ENCODE results near the gene DPM2. TPM values are rescaled to one million over a fixed set of nuclear protein-coding genes. Genes with fewer than 3 reads are reported as not detected.

Gene DPM2
- total RNA-seq, 6 experiments from 2014 or later = 10.6 to 19.1 (median 13.9) TPM

DNA sequence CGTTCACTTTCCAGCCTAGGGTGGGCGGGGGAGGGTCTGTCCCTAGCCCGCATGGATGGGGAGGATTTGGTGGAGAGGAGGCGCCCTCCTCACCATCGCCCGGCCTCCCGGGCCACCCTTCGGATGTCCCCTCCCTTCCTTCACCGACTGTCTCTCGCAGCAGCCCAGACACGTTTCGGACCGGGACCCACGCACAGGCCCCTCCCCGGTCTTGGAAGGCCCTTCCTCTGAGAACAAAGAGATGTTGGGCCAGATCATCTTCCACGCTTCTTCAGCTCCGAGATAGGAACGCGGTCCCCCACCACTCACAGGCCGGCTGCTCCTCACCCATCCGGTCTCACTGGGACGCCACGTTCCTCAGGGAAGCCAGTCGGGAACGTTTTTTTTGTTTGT is 640 bp upstream of the DPM2 start:
- H3K4me3 ChIP-seq = peak overlapping the region; percentile 64 to 89 (median 70)
- no peak for TF ChIP-seq POLR2A (IDR thresholded peaks at IDR 0.05)
- TF ChIP-seq, protein P1, sequence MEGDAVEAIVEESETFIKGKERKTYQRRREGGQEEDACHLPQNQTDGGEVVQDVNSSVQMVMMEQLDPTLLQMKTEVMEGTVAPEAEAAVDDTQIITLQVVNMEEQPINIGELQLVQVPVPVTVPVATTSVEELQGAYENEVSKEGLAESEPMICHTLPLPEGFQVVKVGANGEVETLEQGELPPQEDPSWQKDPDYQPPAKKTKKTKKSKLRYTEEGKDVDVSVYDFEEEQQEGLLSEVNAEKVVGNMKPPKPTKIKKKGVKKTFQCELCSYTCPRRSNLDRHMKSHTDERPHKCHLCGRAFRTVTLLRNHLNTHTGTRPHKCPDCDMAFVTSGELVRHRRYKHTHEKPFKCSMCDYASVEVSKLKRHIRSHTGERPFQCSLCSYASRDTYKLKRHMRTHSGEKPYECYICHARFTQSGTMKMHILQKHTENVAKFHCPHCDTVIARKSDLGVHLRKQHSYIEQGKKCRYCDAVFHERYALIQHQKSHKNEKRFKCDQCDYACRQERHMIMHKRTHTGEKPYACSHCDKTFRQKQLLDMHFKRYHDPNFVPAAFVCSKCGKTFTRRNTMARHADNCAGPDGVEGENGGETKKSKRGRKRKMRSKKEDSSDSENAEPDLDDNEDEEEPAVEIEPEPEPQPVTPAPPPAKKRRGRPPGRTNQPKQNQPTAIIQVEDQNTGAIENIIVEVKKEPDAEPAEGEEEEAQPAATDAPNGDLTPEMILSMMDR (IDR thresholded peaks at IDR 0.05) = no peak
- H3K9me3 ChIP-seq = no peaks in the 10 kb centered on the region
- peaks cover 0 to 8% (median 3%) of the 10 kb centered on the region in 4 donors for H3K4me1 ChIP-seq
- no peaks in the 10 kb centered on the region for H3K27me3 ChIP-seq
- peak overlapping the region; percentile 31 to 43 (median 32) for H3K27ac ChIP-seq
- ATAC-seq = peak; percentile 16 to 43 (median 26)
- H3K36me3 ChIP-seq = peaks cover 0 to 18% (median 6%) of the 10 kb centered on the region in 4 donors
- 18% methylated on average over 3 of the region's 25 CpGs for WGBS (ENCODE audit: insufficient coverage, low coverage, low lambda C conversion rate, missing lambda C conversion rate)
- intact Hi-C loops (cut with DNase I) = no loop called here
- peak in 1 of 3 donors; percentile 30 for DNase-seq

DNA sequence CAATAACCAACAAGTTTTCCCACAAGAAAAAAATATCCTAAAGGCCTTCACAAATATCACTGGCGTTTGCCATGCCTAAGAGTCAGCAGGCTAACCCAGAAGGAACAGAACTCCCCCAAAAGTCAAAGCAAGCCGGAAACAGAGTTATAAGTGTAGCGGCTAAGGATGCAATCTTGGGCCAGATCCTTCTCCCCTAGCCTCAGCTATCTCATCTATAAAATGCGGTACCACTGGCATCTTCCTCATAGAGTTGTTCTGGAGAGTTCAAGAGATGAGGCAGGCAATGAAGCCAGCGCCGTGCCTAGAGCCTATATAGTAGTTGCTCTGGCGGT is 632 bp downstream of the DPM2 start:
- peaks cover 0 to 6% (median 1%) of the 10 kb centered on the region in 4 donors for H3K36me3 ChIP-seq
- H3K27me3 ChIP-seq = no peaks in the 10 kb centered on the region
- no peaks in the 10 kb centered on the region for H3K9me3 ChIP-seq
- peak overlapping the region; percentile 64 to 89 (median 70) for H3K4me3 ChIP-seq
- DNase-seq = no peak
- WGBS (ENCODE audit: insufficient coverage, low coverage, low lambda C conversion rate, missing lambda C conversion rate) = 13% methylated on average over 7 of the region's 7 CpGs
- no peak overlapping the region for H3K27ac ChIP-seq
- TF ChIP-seq, protein P1 (IDR thresholded peaks at IDR 0.05) = no peak
- TF ChIP-seq POLR2A (IDR thresholded peaks at IDR 0.05) = no peak
- intact Hi-C loops (cut with DNase I) = no loop called here
- H3K4me1 ChIP-seq = peaks cover 0 to 8% (median 3%) of the 10 kb centered on the region in 4 donors
- ATAC-seq = no peak

- Histone ChIP-seq H3K9me3 (no peaks in the 10 kb centered on the region), H3K4me3 (peak overlapping the region in 1 of 3 donors; percentile 70), H3K27me3 (no peaks in the 10 kb centered on the region), H3K36me3 (peaks cover 0 to 2% (median 0%) of the 10 kb centered on the region in 4 donors), H3K4me1 (peaks cover 0 to 8% (median 3%) of the 10 kb centered on the region in 4 donors), H3K27ac (no peak overlapping the region)
- TF ChIP-seq POLR2A (IDR thresholded peaks at IDR 0.05) = no peak
- TF ChIP-seq, protein P1 (IDR thresholded peaks at IDR 0.05) = no peak
- DNase-seq (no peak), ATAC-seq (no peak)
- intact Hi-C loops (cut with DNase I) = no loop called here
- 83% methylated on average over 9 of the region's 14 CpGs for WGBS (ENCODE audit: insufficient coverage, low coverage, low lambda C conversion rate, missing lambda C conversion rate)
Observed at GRCh38 chr9:127936347-127936852, 1.3 kb downstream of the DPM2 start.

DNA sequence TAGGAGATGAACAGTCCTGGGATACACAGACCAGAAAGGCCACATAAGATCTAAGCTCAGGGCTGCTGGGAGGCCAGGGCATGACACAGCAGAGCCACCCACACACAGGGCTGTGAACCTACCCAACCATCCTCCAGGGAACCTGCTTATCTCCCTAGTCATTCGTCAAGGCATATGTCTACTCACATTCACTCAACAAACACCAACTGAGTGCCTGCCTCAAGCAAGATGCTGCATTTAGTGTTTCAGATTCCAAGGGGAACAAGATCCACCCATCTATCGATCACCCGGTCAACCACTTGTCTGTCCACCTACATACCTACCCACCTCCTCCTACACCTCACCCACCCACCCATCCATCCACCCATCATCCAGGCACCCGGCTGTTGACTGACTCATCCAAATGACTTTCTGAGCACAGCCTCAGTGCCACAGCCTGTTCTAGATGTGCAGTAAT is 1.9 kb downstream of the DPM2 start:
- no peaks in the 10 kb centered on the region for H3K27me3 ChIP-seq
- WGBS (ENCODE audit: insufficient coverage, low coverage, low lambda C conversion rate, missing lambda C conversion rate) = 69% methylated on average over 4 of the region's 4 CpGs
- peaks cover 0 to 8% (median 3%) of the 10 kb centered on the region in 4 donors for H3K4me1 ChIP-seq
- intact Hi-C loops (cut with DNase I) = no loop called here
- H3K36me3 ChIP-seq = peaks cover 0 to 2% (median 0%) of the 10 kb centered on the region in 4 donors
- H3K9me3 ChIP-seq = no peaks in the 10 kb centered on the region
- DNase-seq (no peak), ATAC-seq (no peak)
- TF ChIP-seq POLR2A (IDR thresholded peaks at IDR 0.05) = no peak
- TF ChIP-seq, protein P1 (IDR thresholded peaks at IDR 0.05) = no peak
- H3K4me3 ChIP-seq = no peak overlapping the region
- no peak overlapping the region for H3K27ac ChIP-seq
